ENCODE measurements around the gene ISG20L2. TPM values are rescaled to one million over a fixed set of nuclear protein-coding genes. Genes with fewer than 3 reads are reported as not detected.

The ISG20L2 gene
- total and polyA plus RNA-seq, 2 donors (not counting 3 experiments of a cell fraction or from before 2014, with no cell fraction given) = 33.2 to 35.3 TPM

- no TSS peak for BruUV-seq (replicated peaks)
- no peak overlapping the region for H3K27ac ChIP-seq (ENCODE audit: insufficient read depth, low read depth, low read length)
- H3K4me2 ChIP-seq (ENCODE audit: insufficient read depth, low read length) = no peak overlapping the region
- H3K9me3 ChIP-seq (replicated peaks; ENCODE audit: control insufficient read depth, insufficient read depth, low read length) = no peaks in the 10 kb centered on the region
- ChIA-PET POLR2A (no interaction called here), CTCF (interaction anchor here (1.1 to 15.5 kb wide), 3 partner anchors 18 to 31 kb away, joined by 3 to 453 read pairs (median 12); partner anchors contain the start of gene NES)
- no peak overlapping the region for H2AFZ ChIP-seq (ENCODE audit: low read depth, low read length)
- TF ChIP-seq GATA2 (IDR thresholded peaks at IDR 0.05; ENCODE audit: insufficient read depth, insufficient read length, low read depth, low read length) (no peak), POLR2A (IDR thresholded peaks at IDR 0.05; ENCODE audit: low read depth, low read length) (no peak), FOS (IDR thresholded peaks at IDR 0.05; ENCODE audit: borderline replicate concordance, insufficient read depth, low read length) (no peak), JUN (IDR thresholded peaks at IDR 0.05; ENCODE audit: borderline replicate concordance, insufficient read depth, insufficient read length, low read depth) (no peak), MYC (IDR thresholded peaks at IDR 0.05; ENCODE audit: low read depth, low read length) (no peak), EZH2 (IDR thresholded peaks at IDR 0.05; ENCODE audit: borderline replicate concordance, low read depth, low read length, severe bottlenecking) (no peak), POLR2AphosphoS5 (IDR thresholded peaks at IDR 0.05; ENCODE audit: insufficient read depth, low read depth, low read length) (no peak)
- TF ChIP-seq, protein P1, sequence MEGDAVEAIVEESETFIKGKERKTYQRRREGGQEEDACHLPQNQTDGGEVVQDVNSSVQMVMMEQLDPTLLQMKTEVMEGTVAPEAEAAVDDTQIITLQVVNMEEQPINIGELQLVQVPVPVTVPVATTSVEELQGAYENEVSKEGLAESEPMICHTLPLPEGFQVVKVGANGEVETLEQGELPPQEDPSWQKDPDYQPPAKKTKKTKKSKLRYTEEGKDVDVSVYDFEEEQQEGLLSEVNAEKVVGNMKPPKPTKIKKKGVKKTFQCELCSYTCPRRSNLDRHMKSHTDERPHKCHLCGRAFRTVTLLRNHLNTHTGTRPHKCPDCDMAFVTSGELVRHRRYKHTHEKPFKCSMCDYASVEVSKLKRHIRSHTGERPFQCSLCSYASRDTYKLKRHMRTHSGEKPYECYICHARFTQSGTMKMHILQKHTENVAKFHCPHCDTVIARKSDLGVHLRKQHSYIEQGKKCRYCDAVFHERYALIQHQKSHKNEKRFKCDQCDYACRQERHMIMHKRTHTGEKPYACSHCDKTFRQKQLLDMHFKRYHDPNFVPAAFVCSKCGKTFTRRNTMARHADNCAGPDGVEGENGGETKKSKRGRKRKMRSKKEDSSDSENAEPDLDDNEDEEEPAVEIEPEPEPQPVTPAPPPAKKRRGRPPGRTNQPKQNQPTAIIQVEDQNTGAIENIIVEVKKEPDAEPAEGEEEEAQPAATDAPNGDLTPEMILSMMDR (IDR thresholded peaks at IDR 0.05; ENCODE audit: extremely low read depth in 1 of 2, insufficient read depth in 1 of 2, low read depth in 1 of 2, low read length in 2 of 2) = no peak
- TF ChIP-seq, protein P2, sequence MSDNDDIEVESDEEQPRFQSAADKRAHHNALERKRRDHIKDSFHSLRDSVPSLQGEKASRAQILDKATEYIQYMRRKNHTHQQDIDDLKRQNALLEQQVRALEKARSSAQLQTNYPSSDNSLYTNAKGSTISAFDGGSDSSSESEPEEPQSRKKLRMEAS (IDR thresholded peaks at IDR 0.05; ENCODE audit: insufficient read depth, insufficient read length) = no peak
- no peak overlapping the region for H3K9ac ChIP-seq (replicated peaks; ENCODE audit: extremely low read depth, insufficient read depth, low read length)
- no peak overlapping the region for H3K4me3 ChIP-seq (replicated peaks in 1 of 3; ENCODE audit: insufficient read depth in 1 of 3, low read depth in 1 of 3, low read length in 3 of 3)
- H4K20me1 ChIP-seq (replicated peaks; ENCODE audit: control insufficient read depth, extremely low read depth, insufficient read depth, low read length) = no peaks in the 10 kb centered on the region
- no peaks in the 10 kb centered on the region for H3K36me3 ChIP-seq (ENCODE audit: control insufficient read depth in 2 of 2, extremely low read depth in 1 of 2, insufficient read depth in 2 of 2, low read length in 2 of 2)
- peaks cover 19% of the 10 kb centered on the region for H3K4me1 ChIP-seq (ENCODE audit: control insufficient read depth, extremely low read depth, insufficient read depth, low read length)
- peaks cover 0 to 3% of the 10 kb centered on the region in 2 experiments for H3K27me3 ChIP-seq (ENCODE audit: control insufficient read depth in 2 of 2, insufficient read depth in 2 of 2, low read length in 2 of 2)
- FAIRE-seq = no peak
- no peak for DNase-seq (ENCODE audit: low read depth, low spot score)
- H3K79me2 ChIP-seq (ENCODE audit: control insufficient read depth, insufficient read depth, low read length) = no peaks in the 10 kb centered on the region
- H3K9me1 ChIP-seq (replicated peaks; ENCODE audit: control insufficient read depth, extremely low read depth, insufficient read depth, low read length) = no peaks in the 10 kb centered on the region
- dilution Hi-C loops (cut with MboI; ENCODE audit: extremely low pct_ligation_motif_present, low sequenced_read_pairs) = no loop called here
- intact Hi-C loops (cut with micrococcal nuclease) = no loop called here
Observed at GRCh38 chr1:156708218-156708661, 20.3 kb downstream of the ISG20L2 start.

Measured in endothelial cell of umbilical vein (primary cell).